C4-2B (cell line): Measurements from ENCODE around the gene FSTL1.

Experiments
- ZFX ChIP-seq: fragments of 450-650 bp; IDR thresholded peaks from 2 replicates; pipeline ENCODE4 v1.6.1; 2017
- TF ChIP-seq, protein P1 (sequence below): fragments of 450-650 bp; conservative IDR thresholded peaks from 2 replicates; pipeline ENCODE4 v1.5.1; 2017; ENCODE audit warnings: mild to moderate bottlenecking

DNA sequence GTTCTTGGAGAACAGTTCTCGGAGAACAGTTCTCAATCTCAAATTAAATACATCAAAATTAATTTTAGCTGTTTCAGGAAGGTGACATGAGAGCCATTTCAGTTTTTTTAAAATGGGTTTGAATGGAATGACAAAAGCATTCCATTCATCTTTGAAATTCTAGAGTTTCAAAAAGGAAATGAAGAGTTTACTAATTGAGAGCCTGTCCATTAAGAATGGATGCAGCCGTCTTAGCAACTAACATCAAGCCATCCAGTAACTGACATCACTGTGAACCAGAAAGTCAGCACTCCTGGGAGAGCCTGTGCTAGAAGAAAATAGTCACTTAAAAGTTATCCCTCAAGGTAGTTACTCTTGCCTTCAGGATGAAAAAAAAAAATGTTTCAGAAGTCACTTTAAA is 47.0 kb upstream of the FSTL1 start:
- TF ChIP-seq, protein P1, sequence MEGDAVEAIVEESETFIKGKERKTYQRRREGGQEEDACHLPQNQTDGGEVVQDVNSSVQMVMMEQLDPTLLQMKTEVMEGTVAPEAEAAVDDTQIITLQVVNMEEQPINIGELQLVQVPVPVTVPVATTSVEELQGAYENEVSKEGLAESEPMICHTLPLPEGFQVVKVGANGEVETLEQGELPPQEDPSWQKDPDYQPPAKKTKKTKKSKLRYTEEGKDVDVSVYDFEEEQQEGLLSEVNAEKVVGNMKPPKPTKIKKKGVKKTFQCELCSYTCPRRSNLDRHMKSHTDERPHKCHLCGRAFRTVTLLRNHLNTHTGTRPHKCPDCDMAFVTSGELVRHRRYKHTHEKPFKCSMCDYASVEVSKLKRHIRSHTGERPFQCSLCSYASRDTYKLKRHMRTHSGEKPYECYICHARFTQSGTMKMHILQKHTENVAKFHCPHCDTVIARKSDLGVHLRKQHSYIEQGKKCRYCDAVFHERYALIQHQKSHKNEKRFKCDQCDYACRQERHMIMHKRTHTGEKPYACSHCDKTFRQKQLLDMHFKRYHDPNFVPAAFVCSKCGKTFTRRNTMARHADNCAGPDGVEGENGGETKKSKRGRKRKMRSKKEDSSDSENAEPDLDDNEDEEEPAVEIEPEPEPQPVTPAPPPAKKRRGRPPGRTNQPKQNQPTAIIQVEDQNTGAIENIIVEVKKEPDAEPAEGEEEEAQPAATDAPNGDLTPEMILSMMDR = no peak
- TF ChIP-seq ZFX = no peak
